Measurements from ENCODE around the gene FRRS1.

GRCh38 chr1:99696616-99697015 lies 69.8 kb downstream of the FRRS1 start:
- no peak for TF ChIP-seq CTCF (tag by site-specific recombination; IDR thresholded peaks at IDR 0.05)
- no peak for TF ChIP-seq SCRT2 (tag by site-specific recombination; IDR thresholded peaks at IDR 0.05)
- no peak for TF ChIP-seq ZNF274 (IDR thresholded peaks at IDR 0.05; ENCODE audit: low read length)
- no peak for TF ChIP-seq ZNF274 (tag by site-specific recombination; IDR thresholded peaks at IDR 0.05; ENCODE audit: borderline replicate concordance)
- no peak for TF ChIP-seq ZNF148 (tag by site-specific recombination; IDR thresholded peaks at IDR 0.05; ENCODE audit: borderline replicate concordance)
- TF ChIP-seq ZNF610 (tag by site-specific recombination; IDR thresholded peaks at IDR 0.05; ENCODE audit: borderline replicate concordance): no peak
- TF ChIP-seq ATF2 (tag by site-specific recombination; IDR thresholded peaks at IDR 0.05; ENCODE audit: low read depth): no peak
- no peak for TF ChIP-seq ZNF521 (tag by site-specific recombination; IDR thresholded peaks at IDR 0.05)
- no peak for TF ChIP-seq ZBTB20 (tag by site-specific recombination; IDR thresholded peaks at IDR 0.05)
- TF ChIP-seq ZNF18 (tag by site-specific recombination; IDR thresholded peaks at IDR 0.05): no peak
- no peak for TF ChIP-seq ZNF776 (tag by site-specific recombination; IDR thresholded peaks at IDR 0.05; ENCODE audit: borderline replicate concordance)

Measured in HEK293 (cell line).